NCI-H345 (cell line): ENCODE results near the gene WDR31.
A peak's percentile ranks its signal among the peaks of the same experiment; 100 is the strongest.
"Not testable (repeated sequence)": the region's sequence is repeated elsewhere in the genome, so short reads cannot be mapped to it uniquely, and the experiment has no call there.

Experiments
- DNase-seq: peaks from one replicate; lab custom pipeline; 2025; lab: John Stamatoyannopoulos, UW

The WDR31 gene

DNA sequence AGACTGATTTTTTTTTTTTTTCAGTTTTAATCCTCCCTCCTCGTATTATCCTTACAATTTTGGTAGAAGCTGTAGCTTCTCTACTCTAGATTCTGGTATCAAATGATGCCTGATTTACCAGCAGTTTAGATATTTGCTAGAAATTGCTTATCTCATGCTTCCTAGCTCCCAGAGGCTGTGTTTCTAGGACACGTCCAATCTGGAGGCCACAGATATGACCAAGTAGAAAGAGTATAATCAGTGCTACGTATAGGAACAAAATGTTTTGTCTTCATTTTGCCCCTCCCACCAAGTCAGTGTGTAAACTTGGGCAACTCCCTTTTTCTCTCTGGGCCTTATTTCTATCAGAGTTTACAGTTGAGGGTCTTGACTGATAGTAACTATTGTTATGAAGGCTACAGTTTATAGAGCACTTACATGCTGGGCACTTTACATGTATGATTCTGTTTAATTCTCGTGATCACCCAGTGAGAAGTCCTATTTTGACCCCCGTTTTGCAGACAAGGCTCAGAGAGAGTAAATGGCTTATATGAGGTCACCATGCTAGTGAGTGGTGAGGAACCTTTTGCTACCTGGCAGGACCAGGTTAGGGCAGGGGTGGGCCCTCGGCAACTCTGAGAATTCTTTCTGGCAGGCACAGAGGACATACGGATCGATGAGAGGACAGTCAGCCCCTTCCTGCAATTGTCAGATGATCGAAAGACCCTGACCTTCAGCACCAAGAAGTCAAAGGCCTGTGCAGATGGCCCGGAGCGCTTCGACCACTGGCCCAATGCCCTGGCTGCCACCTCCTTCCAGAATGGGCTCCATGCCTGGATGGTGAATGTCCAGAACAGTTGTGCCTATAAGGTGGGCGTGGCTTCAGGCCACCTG is 29.1 kb upstream of the WDR31 start:
- no peak for DNase-seq

GRCh38 chr9:113368348-113368981 is 28.4 kb upstream of the WDR31 start:
- DNase-seq = no peak

DNA sequence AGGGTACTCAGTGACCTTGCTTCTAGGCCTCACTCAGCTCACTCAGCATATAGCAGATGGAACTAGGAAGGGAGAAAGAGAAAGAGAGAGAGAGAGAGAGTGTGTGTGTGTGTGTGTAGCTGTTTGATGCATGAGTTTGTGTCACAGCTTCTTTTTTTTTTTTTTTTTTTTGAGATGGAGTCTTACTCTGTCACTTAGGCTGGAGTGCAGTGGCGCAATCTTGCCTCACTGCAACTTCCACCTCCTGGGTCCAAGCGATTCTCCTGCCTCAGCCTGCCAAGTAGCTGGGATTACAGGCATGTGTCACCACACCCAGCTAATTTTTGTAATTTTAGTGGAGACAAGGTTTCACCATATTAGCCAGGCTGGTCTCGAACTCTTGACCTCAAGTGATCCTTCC is 25.6 kb upstream of the WDR31 start:
- not testable (repeated sequence) for DNase-seq

- no peak for DNase-seq
Measured at GRCh38 chr9:113364951-113365350, 24.9 kb upstream of the WDR31 start.

DNA sequence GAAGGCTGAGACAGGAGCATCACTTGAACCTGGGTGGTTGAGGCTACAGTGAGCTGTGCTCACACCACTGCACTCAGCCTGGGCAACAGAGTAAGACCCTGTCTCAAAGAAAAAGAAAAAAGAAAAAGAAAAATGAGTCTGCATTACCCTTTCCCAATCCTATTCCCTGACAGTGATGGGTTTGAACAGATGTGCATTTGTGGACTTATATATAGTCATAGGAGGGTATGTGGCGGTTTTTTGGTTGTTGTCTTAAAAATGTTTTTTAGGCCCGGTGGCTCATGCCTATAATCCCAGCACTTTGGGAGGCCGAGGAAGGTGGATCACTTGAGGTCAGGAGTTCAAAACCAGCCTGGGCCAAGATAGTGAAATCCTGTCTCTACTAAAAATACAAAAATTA is 23.3 kb upstream of the WDR31 start:
- no peak for DNase-seq

- no peak for DNase-seq
Measured at GRCh38 chr9:113361304-113362018, 21.4 kb upstream of the WDR31 start.

GRCh38 chr9:113360242-113360842 is 20.3 kb upstream of the WDR31 start:
- no peak for DNase-seq

DNA sequence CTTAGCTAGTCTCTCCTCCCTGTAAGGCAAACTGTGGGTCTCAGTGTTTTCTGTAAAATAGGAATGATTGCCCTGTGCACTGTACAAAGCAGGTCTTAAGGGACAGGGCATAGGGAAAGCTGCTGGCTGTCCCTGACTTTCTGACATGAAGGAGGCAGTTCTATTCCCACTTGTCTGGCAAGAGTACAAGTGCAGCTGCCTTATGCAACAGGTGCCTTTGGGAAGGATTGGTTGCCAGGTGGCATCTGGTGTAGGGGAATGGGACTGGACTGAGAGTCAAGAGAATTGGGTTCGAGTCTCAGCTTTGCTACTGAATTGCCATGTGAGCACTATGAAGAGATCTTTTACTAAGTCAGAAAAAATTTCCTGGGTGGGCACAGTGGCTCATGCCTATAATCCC is 19.3 kb upstream of the WDR31 start:
- no peak for DNase-seq

GRCh38 chr9:113356686-113357292 is 16.7 kb upstream of the WDR31 start:
- no peak for DNase-seq

GRCh38 chr9:113355040-113355596 is 15.0 kb upstream of the WDR31 start:
- DNase-seq = no peak

DNA sequence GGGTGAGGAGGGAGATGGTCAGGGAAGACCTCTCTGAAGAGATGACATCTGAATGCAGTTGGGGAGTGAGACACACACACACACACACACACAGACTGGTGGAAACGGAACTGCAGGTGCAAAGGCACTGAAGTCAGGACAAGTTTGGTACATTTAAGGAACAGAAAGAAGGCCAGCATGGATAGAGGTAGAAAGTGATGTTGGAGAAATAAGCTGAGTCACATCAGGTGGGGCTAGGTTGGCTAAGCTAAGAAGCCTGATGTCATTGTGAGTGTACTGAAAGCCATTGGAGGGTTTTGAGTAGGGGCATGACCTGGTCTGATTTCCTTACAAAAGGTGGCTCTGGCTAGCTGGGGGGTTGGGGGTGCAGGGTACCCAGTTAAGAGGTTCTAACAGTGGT is 12.3 kb upstream of the WDR31 start:
- DNase-seq = no peak

GRCh38 chr9:113352006-113352405 is 11.9 kb upstream of the WDR31 start:
- no peak for DNase-seq

DNA sequence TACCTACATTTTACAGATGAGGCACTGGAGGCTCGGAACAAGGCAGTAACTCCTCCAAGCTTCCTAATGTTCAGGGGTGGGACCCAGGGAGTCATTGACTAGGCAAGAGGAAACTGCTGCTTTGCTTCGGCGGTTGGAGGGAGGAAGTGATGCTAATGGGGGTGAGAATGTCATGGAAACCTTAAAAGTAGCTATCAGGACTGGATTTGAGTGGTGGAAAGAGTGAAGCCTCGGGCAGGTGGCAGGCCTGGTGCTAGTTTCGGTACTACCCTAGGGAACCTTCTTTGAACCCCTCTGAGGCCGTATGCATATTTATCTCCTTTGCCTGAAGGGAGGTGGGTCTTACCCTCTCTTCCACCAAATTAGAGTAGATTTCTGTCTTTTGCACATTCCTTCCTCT is 10.9 kb upstream of the WDR31 start:
- no peak for DNase-seq

GRCh38 chr9:113350107-113350661 is 10.1 kb upstream of the WDR31 start:
- DNase-seq = no peak

DNA sequence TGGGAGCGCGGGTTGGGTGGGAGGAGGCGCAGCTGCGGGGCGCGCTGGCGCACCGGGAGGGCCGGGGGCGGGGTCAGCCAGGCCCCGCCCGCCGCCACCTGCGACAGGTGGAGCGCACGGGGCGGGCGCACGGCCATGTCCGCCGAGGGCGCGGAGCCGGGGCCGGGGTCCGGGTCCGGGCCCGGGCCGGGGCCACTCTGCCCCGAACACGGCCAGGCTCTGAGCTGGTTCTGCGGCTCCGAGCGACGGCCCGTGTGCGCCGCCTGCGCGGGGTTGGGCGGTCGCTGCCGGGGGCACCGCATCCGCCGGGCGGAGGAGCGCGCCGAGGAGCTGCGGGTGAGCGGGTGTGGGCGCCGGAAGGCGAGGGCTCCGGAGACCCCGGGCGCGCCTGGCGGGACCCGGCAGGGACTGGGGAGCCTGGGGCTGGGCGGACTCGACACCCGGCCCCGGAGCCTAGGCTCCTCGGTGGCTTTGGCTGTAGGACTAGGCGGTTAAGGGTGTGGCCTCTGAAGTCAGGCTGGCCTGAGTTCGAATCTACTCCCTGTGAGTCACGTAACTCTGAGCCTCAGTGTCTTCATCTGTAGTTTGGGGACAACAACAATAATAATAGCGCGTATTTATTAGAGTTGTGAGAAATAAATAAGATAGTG is 9.5 kb upstream of the WDR31 start, which contains the start of gene BSPRY:
Gene BSPRY (plus strand): TSS at position 97 of the 650 bp plus-strand sequence. CDS start 39 bp downstream, at position 136.
- peak; percentile 70 for DNase-seq

DNA sequence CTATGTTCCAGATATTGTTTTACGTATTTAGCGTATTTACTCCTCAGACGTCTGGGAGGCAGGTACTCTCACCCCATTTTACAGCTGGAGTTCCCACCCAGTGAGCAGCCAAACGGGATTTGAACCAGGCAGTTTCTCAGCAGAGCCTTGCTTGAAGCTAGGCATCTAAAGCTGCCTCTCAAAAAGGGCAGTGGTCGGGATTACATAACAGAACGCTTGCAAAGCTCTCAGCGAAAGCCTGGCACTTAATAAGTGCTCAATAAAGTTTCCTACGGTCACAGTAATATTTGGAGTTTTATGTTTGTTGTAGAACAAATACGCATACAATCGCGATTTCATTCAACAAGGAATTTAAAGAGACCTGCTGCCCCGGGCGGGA is 9.0 kb upstream of the WDR31 start:
- no peak for DNase-seq

DNA sequence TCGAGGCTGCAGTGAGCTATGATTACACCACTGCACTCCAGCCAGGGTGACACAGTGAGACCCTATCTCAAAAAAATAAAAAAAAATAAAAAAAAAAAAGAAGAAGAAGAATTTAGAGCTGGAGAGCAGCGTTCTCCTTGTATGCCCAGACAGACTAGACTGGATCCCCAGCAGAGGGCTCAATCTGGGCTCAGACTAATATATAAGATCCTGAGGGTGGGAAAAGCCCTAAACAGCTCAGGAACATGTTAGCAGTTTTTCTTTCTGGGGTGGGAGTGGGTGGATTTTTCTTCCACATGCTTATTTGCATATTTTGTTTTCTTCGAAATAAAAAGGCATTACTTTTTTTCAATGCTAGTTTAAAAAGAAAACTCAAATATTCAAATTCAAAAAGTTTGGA is 8.4 kb upstream of the WDR31 start:
- no peak for DNase-seq

DNA sequence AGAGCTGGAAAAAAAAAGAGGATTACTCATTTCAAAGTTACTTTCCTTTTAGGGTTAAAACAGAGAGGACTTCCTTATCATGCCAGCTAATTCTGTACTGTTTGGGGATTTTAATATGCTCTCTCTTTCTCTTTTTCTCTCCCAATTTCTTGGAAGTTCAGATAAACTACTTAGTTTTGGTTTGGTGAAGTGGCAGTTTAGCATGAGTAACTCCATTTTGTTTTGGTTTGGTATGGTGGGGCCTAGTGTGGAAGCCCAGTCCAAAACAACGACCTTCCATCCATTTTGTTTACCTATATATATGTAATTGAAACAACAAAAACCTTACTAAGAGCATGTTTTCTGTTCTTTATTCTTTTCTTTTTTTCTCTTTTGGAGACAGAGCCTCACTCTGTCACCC is 5.6 kb upstream of the WDR31 start:
- DNase-seq = no peak

GRCh38 chr9:113345190-113345589 is 5.1 kb upstream of the WDR31 start:
- no peak for DNase-seq

- peak; percentile 98 for DNase-seq
Measured at GRCh38 chr9:113343732-113344231, 3.7 kb upstream of the WDR31 start.
